Measurements from ENCODE around the gene SRF. TPM values are rescaled to one million over a fixed set of nuclear protein-coding genes. Genes with fewer than 3 reads are reported as not detected.

The SRF gene
- total RNA-seq, 2 experiments from 2014 or later, result 34.4 to 36.0 TPM

GRCh38 chr6:43170417-43170930, 595 bp upstream of the SRF start:
- Mint-ChIP-seq H3K4me1 (peaks cover 31% of the 10 kb centered on the region), H3K36me3 (peaks cover 7% of the 10 kb centered on the region), H3K27me3 (peaks cover 5% of the 10 kb centered on the region), H3K27ac (peak overlapping the region; percentile 98), H3K4me3 (peak overlapping the region; percentile 98), H3K9me3 (no peaks in the 10 kb centered on the region)
- POLR2A ChIA-PET, result interaction anchor here (0.7 to 4.3 kb wide), 4 partner anchors 12 to 291 kb away, joined by 3 to 22 read pairs (median 4); partner anchors contain the start of genes CUL9, KLC4, MRPL2 and RPL7L1
- DNase-seq (peak; percentile 44), ATAC-seq (ENCODE audit: low read depth) (no peak)

- H3K9me3 Mint-ChIP-seq, result no peaks in the 10 kb centered on the region
- H3K36me3 Mint-ChIP-seq, result peaks cover 12% of the 10 kb centered on the region
- H3K27me3 Mint-ChIP-seq, result peaks cover 5% of the 10 kb centered on the region
- peak overlapping the region; percentile 92 for H3K27ac Mint-ChIP-seq
- peaks cover 39% of the 10 kb centered on the region for H3K4me1 Mint-ChIP-seq
- ATAC-seq (ENCODE audit: low read depth), result no peak
- POLR2A ChIA-PET, result interaction anchor here (0.6 to 4.3 kb wide), 8 partner anchors 11 to 354 kb away, joined by 3 to 22 read pairs (median 6); partner anchors contain the start of genes CNPY3, CUL9, PEX6 and RPL7L1
- H3K4me3 Mint-ChIP-seq, result peak overlapping the region; percentile 99
- no peak for DNase-seq
These were observed 636 bp downstream of the SRF start for GRCh38 chr6:43171707-43172103.

GRCh38 chr6:43172104-43173007, 1.3 kb downstream of the SRF start:
- Mint-ChIP-seq H3K4me1 (peaks cover 39% of the 10 kb centered on the region), H3K36me3 (peaks cover 12% of the 10 kb centered on the region), H3K27me3 (peaks cover 5% of the 10 kb centered on the region), H3K9me3 (no peaks in the 10 kb centered on the region), H3K4me3 (peak overlapping the region; percentile 99), H3K27ac (peak overlapping the region; percentile 92)
- POLR2A ChIA-PET, result interaction anchor here (0.6 to 4.3 kb wide), 10 partner anchors 10 to 353 kb away, joined by 3 to 22 read pairs (median 4); partner anchors contain the start of genes CNPY3, CUL9, DNPH1 and KLC4
- ATAC-seq (ENCODE audit: low read depth) (no peak), DNase-seq (peak; percentile 66)

- H3K4me1 Mint-ChIP-seq, result peaks cover 39% of the 10 kb centered on the region
These were observed 2.7 kb downstream of the SRF start for GRCh38 chr6:43173591-43174262.

GRCh38 chr6:43174263-43175112, 3.4 kb downstream of the SRF start:
- Mint-ChIP-seq H3K36me3 (peaks cover 26% of the 10 kb centered on the region), H3K4me3 (peak overlapping the region; percentile 99), H3K9me3 (no peaks in the 10 kb centered on the region), H3K27ac (peak overlapping the region; percentile 79), H3K27me3 (peaks cover 5% of the 10 kb centered on the region), H3K4me1 (peaks cover 39% of the 10 kb centered on the region)
- peak; percentile 69 for ATAC-seq (ENCODE audit: low read depth)
- POLR2A ChIA-PET, result interaction anchor here (0.6 to 4.3 kb wide), 11 partner anchors 8 to 392 kb away, joined by 3 to 22 read pairs (median 3); partner anchors contain the start of genes CUL9, KLC4, MRPL2 and PEX6
- DNase-seq, result peak; percentile 86

More at GRCh38 chr6:43173591-43174262, 2.7 kb downstream of the SRF start:
- DNase-seq (no peak), ATAC-seq (ENCODE audit: low read depth) (no peak)
- peak overlapping the region; percentile 99 for H3K4me3 Mint-ChIP-seq
- peaks cover 5% of the 10 kb centered on the region for H3K27me3 Mint-ChIP-seq
- no peaks in the 10 kb centered on the region for H3K9me3 Mint-ChIP-seq
- POLR2A ChIA-PET, result interaction anchor here (0.6 to 4.3 kb wide), 7 partner anchors 9 to 196 kb away, joined by 3 to 22 read pairs (median 3); partner anchors contain the start of genes CUL9, DNPH1, KLC4 and MRPL2
- H3K36me3 Mint-ChIP-seq, result peaks cover 22% of the 10 kb centered on the region
- peak overlapping the region; percentile 40 for H3K27ac Mint-ChIP-seq

GRCh38 chr6:43175676-43176422, 4.8 kb downstream of the SRF start:
- Mint-ChIP-seq H3K36me3 (peaks cover 25% of the 10 kb centered on the region), H3K27ac (peak overlapping the region; percentile 72), H3K4me1 (peaks cover 36% of the 10 kb centered on the region), H3K27me3 (peaks cover under 1% of the 10 kb centered on the region), H3K4me3 (no peak overlapping the region), H3K9me3 (no peaks in the 10 kb centered on the region)
- DNase-seq (no peak), ATAC-seq (ENCODE audit: low read depth) (no peak)
- POLR2A ChIA-PET, result interaction anchor here (0.7 to 2.8 kb wide), 3 partner anchors 9 to 76 kb away, joined by 4 to 10 read pairs (median 5); no protein-coding TSS in a partner anchor

- Mint-ChIP-seq H3K9me3 (no peaks in the 10 kb centered on the region), H3K4me3 (no peak overlapping the region), H3K27ac (peak overlapping the region; percentile 72), H3K36me3 (peaks cover 25% of the 10 kb centered on the region), H3K27me3 (no peaks in the 10 kb centered on the region), H3K4me1 (peaks cover 38% of the 10 kb centered on the region)
- ATAC-seq (ENCODE audit: low read depth), result no peak
- DNase-seq, result no peak
- POLR2A ChIA-PET, result interaction anchor here (0.7 kb wide), 1 partner anchor 76 kb away, joined by 4 read pairs; no protein-coding TSS in a partner anchor
These were observed 5.3 kb downstream of the SRF start for GRCh38 chr6:43176423-43176786.

GRCh38 chr6:43178150-43178549, 7.1 kb downstream of the SRF start:
- no peak overlapping the region for H3K27ac Mint-ChIP-seq
- H3K4me3 Mint-ChIP-seq, result no peak overlapping the region
- no peaks in the 10 kb centered on the region for H3K9me3 Mint-ChIP-seq
- no peaks in the 10 kb centered on the region for H3K27me3 Mint-ChIP-seq
- peaks cover 22% of the 10 kb centered on the region for H3K36me3 Mint-ChIP-seq
- no peak for ATAC-seq (ENCODE audit: low read depth)
- DNase-seq, result no peak
- POLR2A ChIA-PET, result interaction anchor here (0.7 kb wide), 1 partner anchor 51 kb away, joined by 3 read pairs; no protein-coding TSS in a partner anchor
- peaks cover 42% of the 10 kb centered on the region for H3K4me1 Mint-ChIP-seq

- Mint-ChIP-seq H3K9me3 (no peaks in the 10 kb centered on the region), H3K4me3 (no peak overlapping the region), H3K27ac (peak overlapping the region; percentile 16), H3K36me3 (peaks cover 25% of the 10 kb centered on the region), H3K4me1 (peaks cover 42% of the 10 kb centered on the region), H3K27me3 (no peaks in the 10 kb centered on the region)
- POLR2A ChIA-PET, result no interaction called here
- no peak for DNase-seq
- ATAC-seq (ENCODE audit: low read depth), result no peak
These were observed 8.1 kb downstream of the SRF start for GRCh38 chr6:43178951-43179830.

- POLR2A ChIA-PET, result interaction anchor here (1.5 kb wide), 1 partner anchor 49 kb away, joined by 8 read pairs; the partner anchor contains the start of gene DNPH1
- no peak for DNase-seq
- Mint-ChIP-seq H3K9me3 (no peaks in the 10 kb centered on the region), H3K4me1 (peaks cover 42% of the 10 kb centered on the region), H3K36me3 (peaks cover 26% of the 10 kb centered on the region), H3K27ac (no peak overlapping the region), H3K27me3 (no peaks in the 10 kb centered on the region), H3K4me3 (no peak overlapping the region)
- ATAC-seq (ENCODE audit: low read depth), result no peak
These were observed 9.0 kb downstream of the SRF start for GRCh38 chr6:43180058-43180457.

GRCh38 chr6:43180985-43181384, 9.9 kb downstream of the SRF start:
- POLR2A ChIA-PET, result interaction anchor here (0.9 to 2.7 kb wide), 3 partner anchors 8 to 202 kb away, joined by 3 to 22 read pairs (median 8); partner anchors contain the start of genes DNPH1, PEX6 and SRF
- Mint-ChIP-seq H3K4me1 (peaks cover 38% of the 10 kb centered on the region), H3K27ac (peak overlapping the region; percentile 94)

More at GRCh38 chr6:43180985-43181384, 9.9 kb downstream of the SRF start:
- Mint-ChIP-seq H3K9me3 (no peaks in the 10 kb centered on the region), H3K4me3 (peak overlapping the region; percentile 56), H3K36me3 (peaks cover 26% of the 10 kb centered on the region), H3K27me3 (no peaks in the 10 kb centered on the region)
- DNase-seq, result no peak
- no peak for ATAC-seq (ENCODE audit: low read depth)
